ENCODE measurements around the gene SORBS2. TPM values are rescaled to one million over a fixed set of nuclear protein-coding genes. Genes with fewer than 3 reads are reported as not detected.
A peak's percentile ranks its signal among the peaks of the same experiment; 100 is the strongest.

SORBS2 gene
- total RNA-seq, 1 donor from 2014 or later = 911 TPM

DNA sequence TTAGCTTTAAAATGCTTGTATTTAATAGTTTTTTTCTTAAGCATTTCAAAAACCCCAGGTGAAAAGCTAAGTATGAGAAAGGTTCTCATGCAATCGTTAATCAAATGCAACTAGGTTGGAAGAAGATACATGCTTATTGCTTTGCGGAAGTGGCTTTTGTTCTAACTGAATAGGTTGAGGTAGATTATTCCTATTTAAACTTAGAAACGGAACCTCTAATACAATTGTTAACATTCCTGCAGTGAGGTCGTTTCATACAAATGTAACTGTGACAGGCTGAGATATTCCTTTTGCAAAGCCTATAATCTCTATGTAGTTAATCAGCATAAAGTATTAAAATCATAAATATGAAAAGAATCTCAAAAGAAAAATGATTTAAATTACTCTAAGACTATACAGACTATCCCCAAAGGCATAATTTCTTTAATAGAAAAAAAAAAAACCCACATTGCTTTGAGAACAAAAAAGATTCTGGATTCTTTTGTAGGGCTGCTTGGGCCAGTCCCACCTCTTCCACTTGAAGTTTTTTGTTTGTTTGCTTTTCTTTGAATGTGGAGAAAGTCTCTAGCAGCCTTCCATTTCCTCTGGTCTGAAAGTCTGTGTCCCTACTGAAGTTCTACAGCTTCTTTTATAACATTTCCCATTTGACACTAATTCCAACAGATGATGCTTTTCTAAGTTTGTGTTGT is 25.6 kb upstream of the SORBS2 start:
- ATAC-seq (no peak), DNase-seq (no peak)
- intact Hi-C loops (cut with micrococcal nuclease) = no loop called here

DNA sequence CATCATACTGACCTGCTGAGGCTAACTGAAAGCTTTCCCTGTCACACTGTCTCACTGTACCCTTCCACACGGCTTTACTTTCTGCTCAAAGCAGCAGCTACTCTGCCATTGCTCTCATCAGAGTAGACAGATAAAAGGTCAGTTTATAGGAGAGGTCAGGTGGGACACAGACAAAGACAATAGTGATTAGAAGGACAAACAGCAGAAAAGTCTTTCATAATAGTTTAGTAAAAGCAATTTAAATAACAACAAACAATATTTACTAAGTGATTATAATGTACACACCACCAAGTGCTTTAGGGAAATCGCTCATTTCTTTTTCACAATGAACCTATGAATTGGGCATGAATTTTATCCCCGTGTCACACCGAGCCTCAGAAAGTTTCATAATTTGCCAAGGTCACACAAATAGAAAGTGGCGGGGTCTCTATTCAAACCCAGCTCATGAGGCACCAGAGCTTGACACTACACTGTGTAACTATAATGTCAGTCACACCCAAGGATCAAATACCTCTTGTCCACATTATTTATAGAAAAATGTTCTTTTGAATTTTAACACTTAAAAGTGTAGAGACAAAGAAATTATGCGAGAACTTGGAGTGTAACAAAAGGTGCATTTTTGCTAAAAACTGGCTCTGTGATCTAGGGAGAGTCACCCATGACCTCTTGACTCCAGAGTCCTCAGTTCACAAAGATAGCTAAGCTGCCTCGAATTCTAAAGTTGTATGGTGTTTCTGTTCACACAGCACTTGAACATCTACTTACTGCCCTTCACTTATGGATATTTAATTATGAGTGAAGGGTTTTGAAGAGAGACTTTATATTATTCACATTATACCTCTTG is 24.5 kb upstream of the SORBS2 start:
- DNase-seq = no peak
- peak; percentile 29 for ATAC-seq
- intact Hi-C loops (cut with micrococcal nuclease) = no loop called here

DNA sequence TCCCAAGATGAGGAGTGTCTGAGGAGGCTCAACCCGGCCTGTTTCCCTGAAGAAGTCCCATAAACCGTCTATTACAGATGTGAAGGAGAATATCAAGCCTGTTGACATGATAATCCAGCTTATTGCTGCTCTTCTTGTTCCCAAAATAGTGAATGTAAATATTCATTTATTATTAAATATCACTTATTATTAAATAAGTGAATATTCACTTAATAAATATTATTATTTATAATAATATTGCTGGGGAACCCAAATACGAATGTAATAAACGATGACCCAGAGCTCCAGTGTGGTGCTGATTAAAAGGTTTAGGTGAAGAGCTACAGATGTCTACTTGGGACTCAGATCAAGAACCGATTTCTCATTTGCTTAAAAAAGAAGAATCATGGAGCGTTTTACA is 23.8 kb upstream of the SORBS2 start:
- ATAC-seq = no peak
- intact Hi-C loops (cut with micrococcal nuclease) = no loop called here
- DNase-seq = no peak

DNA sequence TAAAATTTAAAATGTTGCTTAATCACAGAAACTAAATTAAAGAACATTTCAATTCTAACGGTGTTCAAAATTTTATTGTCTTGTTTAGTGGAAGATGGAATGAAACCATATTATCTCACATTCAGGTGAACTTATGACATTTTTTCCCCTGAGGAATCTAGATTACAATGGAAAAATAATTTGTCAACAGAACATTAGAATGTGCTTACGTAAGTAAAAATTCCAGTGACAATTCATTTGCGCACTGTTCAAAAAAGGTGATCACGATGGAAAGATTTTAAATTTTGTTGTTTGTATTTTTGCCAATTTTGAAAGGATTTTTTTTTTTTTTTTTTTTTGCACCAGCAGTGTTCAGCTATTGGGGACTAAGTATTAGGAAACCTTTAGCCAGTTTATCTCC is 23.3 kb upstream of the SORBS2 start:
- DNase-seq = no peak
- intact Hi-C loops (cut with micrococcal nuclease) = no loop called here
- ATAC-seq = no peak

DNA sequence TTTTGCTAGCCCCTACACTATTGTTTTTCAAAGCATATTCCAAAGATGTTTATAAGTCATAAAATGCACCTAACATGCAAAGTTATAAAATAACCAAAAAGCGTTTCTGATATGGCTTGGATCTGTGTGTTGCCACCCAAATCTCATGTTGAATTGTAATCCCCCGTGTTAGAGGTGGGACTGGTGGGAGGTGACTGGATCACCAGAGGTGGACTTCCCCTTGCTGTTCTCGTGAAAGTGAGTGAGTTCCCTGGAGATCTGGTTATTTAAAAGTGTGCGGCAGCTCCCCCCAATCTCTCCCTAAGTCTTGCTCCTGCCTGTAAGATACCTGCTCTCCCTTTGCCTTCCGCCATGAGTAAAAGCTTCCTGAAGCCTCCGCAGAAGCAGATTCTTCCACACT is 22.8 kb upstream of the SORBS2 start:
- ATAC-seq (no peak), DNase-seq (no peak)
- intact Hi-C loops (cut with micrococcal nuclease) = no loop called here

DNA sequence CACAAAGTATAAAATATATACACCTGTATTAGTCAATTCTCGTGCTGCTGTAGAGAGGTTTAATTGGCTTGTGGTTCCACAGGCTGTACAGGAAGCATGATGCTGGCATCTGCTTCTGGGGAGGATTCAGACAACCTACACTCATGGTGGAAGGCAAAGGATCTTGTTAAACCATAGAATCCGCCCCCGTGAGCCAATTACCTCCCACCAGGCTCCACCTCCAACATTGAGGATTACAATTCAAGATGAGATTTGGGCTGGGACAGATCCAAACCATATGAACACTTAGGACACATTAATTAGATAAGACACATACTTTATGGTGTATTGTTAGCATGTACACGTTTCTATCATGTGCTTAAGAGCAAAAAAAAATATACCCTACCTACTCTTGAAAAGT is 22.1 kb upstream of the SORBS2 start:
- intact Hi-C loops (cut with micrococcal nuclease) = no loop called here
- ATAC-seq (no peak), DNase-seq (no peak)

DNA sequence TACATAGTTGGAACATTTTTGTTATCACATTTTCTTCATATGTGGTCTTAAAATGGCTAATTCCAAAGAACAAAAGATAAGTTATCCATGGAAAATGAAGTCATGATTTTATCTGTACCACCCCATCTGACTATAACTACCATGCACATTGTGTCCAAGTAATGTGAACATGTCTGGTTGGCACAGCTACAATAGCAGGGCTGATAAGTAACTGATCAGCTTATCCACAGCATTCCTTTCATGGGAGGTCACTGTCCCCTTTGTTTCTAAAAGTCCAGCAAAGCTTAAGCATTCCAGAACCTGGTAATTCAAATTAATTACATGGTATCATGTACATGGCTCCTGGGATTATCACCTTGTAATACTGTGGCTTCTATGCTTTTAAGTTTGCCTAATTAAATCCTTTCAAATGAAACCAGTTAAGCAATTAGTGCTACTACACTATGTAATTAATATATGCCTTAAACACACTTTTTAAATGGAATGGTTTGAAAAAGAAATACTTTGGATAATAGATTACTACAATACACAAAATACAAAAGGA is 21.1 kb upstream of the SORBS2 start:
- DNase-seq (no peak), ATAC-seq (peak; percentile 66)
- intact Hi-C loops (cut with micrococcal nuclease) = no loop called here

DNA sequence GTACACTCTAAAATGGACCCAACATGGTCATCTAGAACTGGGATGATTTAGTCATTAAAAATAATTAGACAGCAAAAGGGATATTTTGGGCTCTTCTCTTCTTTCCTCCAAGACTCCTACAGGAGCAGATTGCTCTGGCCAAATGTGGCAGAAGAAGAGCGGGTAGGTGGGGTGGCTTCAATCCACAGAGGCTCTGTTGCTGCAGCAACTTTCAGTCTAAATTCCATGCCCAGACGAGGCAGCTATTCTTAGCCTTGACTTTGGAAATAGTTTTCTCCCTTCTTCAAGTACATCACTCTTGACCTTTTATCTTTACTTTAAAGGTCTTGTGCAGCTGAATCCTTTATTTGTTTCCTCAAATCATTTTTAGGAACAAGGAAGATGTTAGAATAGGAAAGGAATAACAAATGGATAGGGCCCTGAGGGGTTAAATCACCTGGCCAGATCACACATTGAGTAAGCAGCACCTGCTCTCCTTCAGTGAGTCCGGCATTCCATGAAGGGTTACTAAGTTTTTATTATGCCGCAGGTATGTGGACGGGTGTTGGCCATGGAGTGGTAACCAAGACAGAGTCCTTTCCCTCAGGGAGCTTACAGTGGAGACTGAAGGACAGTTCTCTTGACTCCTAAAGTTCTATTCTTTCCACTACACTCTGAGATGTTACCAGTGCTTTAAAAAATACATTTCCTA is 19.3 kb upstream of the SORBS2 start:
- ATAC-seq = peak; percentile 47

DNA sequence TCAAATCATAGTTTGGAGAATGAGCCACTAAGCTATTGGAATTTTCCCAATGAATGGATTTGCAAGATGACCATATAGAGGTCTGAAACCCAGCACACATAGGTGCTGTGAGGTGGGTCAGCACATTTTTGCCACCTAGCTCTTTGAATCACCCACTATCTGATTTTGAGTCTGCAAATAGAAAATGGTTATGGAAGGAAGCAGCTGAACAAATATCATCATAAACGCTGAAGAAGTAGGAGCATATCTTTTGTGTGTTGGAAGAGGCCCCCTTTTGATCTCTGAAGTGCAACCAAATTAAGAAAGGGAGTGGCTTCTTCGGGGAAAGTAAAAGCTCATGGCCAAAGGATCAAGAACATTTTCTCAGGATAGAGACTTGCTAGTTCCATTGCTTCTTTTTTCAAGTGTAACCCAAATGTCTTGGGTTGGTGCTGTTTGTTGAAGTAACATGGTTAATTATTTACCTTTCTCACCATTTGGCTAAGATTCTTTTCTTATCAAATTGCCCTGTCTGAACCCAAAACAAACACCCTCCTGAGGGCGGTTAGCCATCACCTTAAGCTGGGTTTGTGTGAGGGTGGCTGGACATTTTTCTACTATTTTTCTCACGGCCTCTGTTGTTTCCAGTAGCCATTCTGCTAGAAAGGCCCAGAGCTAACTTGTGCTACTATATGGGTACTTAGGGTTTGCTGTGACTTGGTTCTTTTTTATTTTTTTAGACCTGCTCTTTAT is 18.4 kb upstream of the SORBS2 start:
- ATAC-seq (no peak), DNase-seq (no peak)
- intact Hi-C loops (cut with micrococcal nuclease) = no loop called here

More for the DNA sequence above, 19.3 kb upstream of the SORBS2 start:
- intact Hi-C loops (cut with micrococcal nuclease) = no loop called here
- DNase-seq = no peak

DNA sequence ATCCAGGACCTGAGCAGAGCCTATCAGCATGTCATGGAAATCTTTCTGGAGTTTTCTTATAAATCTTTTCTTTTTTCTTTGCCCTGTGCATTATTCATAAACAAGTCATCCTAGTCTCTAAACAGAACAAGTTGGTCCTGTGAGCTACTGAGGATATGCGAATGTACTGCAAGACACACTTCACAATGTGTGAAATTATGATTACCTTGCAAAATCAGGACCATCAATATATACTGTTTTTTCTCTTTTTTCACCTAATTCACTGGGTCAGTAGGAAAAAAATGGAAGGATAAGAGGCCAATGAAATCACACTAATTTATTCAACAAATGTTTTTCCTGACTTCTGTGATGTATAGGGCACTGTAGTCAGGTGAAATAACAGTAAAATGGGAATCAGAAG is 14.4 kb upstream of the SORBS2 start:
- no peak for ATAC-seq
- intact Hi-C loops (cut with micrococcal nuclease) = no loop called here
- no peak for DNase-seq

DNA sequence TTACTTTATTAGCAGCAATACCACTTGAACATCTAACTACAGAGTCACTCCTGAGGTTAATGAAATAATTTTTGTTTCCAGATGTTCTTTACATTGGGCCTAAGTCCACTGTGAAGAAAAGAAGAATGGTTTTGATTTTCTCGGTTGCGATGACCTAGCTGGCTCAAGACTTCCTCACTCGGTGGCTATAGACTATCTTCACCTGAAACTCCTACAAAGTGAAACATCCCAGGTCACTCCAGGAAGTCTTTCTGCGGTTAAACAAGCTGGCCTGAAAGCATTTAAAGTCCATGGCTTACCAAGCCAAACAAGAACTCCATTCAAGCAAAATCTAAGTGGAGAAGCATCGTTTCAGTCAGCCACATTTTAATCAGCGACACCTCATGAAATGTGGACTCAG is 13.7 kb upstream of the SORBS2 start:
- ATAC-seq (no peak), DNase-seq (no peak)
- intact Hi-C loops (cut with micrococcal nuclease) = no loop called here

DNA sequence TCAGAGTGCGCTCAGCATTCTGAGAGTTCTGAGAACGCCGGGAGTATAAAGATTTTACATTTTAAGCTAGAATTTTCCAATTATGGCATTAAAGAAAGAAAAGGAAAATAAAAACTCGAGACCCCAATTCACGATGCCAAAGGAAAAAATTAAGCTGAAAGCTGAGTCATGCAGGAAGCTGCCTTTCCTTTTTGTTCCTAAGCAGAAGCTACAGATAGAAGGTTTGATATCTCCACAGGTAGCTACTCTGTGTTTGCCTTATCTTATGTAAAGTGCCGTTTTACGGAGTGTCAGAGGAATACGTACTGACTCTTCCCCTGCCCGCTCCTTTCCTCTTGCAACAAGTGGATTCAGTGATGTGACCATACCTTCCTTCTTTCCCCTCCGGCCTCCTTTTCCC is 10.8 kb upstream of the SORBS2 start:
- intact Hi-C loops (cut with micrococcal nuclease) = no loop called here
- ATAC-seq (no peak), DNase-seq (no peak)

DNA sequence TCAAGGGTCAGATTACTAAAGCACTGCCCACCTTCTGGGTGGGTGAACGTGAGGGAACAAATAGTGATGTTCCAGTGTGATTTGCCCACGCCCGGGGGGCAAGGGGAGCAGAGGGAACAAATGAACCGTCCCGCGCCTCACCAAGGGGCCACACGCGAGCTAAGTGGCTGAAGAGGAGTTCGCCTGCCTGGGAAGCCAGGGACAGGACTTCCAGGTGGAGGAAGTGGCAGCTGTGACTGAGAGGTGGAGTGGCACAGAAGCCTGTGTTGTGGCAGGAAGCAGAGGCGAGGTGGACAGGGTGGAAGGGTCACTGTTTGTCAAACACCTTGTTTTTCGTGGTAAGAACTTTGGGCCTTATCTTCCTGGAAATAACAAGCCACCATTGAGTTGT is 9.0 kb upstream of the SORBS2 start:
- ATAC-seq = no peak

DNA sequence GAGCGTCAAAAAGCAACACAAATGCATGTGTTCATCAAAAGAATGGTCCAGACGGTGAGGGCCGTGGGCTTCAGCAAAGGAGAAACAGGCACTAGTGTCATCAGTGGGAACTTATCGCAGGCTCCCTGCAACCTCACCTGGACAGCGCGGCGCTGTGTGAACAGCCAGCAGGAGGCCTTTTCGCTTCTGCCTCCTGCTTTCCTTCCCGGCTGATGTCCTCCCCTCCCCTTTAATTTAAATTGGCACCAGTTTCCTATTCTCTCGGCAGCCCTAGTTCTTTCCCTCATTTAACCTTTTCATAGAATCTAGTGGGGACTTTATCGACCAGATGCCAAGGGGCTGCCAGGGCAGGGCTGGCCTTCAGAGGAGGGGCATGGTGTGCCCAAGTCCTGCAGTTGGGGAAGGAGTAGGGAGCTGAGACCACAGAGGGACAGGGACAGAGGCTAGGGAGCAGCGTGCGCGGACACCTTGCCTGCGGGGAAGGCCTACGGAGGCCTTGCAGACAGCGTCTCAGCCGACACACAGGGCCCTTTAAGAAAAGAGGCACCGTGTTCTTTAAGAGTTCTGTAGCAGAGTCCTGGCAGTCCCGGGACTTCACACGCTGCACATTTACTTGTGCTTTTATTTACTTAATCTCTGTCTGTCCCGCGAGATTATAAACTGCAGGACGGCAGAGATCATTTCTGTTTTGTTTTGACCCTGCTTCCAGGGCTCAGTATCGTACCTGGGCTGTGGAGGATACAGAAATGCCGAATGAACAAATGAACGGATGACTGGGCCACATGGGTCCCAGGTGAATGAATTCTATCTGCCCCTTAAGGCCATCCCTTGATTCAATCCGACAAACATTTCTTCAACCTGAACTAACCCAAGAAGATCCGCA is 8.4 kb upstream of the SORBS2 start:
- DNase-seq (peak; percentile 48), ATAC-seq (peak; percentile 62)
- intact Hi-C loops (cut with micrococcal nuclease) = no loop called here

More for the DNA sequence above, 9.0 kb upstream of the SORBS2 start:
- intact Hi-C loops (cut with micrococcal nuclease) = no loop called here
- DNase-seq = no peak

DNA sequence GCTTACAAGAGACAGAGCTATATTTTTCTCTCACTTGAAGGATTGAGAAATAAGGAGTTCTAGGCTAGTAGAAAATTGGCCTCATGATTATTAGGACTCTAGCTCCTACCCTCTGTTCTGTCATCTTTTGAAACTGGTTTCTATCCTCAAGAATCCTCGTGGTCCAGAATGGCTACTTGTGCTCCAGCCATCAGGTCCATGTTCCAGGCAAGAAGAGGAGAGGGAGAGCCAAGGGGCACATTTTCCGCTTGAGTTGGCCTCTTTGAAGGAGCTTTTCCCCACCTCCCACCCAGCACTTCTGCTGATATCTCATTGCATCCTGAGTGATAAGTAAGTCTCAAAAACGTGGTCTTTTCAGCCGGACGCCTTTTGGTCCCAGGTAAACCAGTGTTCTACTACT is 7.2 kb upstream of the SORBS2 start:
- DNase-seq (no peak), ATAC-seq (no peak)
- intact Hi-C loops (cut with micrococcal nuclease) = no loop called here

DNA sequence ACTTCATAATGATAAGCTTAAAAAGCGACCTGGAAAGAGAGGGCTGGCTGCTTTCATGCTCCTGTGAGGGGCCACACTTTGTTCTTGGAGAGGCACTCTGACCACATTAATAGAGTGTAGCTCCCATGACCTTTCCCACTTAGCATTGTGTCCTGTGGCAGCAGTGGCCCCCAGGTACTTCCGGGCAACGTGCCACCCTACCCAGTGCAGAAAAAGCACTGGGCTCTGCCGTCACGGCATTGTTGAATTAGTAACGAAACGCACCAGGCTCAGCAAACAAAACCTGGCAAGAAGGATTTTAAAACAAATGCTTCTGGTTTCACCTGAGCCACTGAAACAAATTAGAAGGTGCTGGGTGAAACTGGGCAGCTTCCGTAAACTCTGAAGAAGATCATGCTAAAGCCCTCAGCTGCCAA is 5.4 kb upstream of the SORBS2 start:
- intact Hi-C loops (cut with micrococcal nuclease) = no loop called here
- ATAC-seq = peak; percentile 84
- peak; percentile 82 for DNase-seq

DNA sequence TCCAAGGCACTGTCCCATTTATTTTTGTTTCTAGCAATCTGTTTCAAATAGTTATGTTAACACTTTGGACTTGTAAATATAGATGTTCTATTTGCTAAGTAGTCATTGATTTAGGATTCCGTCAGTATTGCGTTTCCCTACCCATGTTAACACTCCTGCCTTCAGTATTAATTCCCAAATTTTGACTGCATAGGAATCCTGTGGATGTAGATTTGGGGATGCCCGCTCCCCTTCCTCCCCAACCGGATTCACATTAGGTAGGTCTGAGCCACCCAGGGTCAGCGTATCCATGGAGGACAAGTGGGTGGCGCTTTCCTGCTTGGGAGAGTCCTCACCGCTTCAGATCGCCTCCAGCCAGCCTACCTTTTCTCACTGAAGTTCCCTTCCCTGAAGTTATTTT is 1.1 kb upstream of the SORBS2 start:
- ATAC-seq (no peak), DNase-seq (no peak)
- intact Hi-C loops (cut with micrococcal nuclease) = no loop called here

DNA sequence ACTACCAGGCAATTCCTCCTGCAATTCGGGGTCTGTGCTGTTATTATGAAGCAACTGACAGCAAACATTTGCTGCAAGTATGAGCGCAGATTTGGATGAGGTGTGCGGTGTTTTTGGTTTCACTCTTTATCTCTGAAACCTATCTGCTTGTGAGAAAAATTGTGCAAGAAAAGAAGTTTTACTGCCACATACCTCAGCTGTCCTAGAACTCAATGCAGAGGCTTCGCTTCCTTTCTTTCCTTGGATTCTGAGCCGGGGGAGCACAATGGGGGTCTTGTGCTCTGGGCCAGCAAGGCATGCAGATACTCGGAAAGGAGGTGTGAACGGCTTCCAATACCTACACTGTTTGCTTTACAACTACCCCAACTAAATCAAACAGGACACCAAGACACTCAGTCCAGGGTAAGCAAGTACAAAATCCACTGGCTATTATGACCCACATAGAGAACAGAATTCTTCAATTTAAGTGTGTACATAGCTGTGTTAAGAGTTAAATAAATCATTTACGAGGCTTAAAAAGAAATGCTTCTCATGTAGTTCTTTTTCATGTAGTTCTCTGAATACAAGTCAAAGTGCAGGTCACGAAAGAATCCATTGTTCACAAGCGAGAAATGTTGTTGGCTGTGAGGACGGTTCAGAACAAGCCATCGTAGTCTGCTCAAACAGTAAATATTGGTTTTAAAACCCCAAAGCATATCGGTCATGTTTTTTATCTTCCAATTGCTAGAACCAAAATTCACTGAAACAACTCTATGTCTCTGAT is 1.1 kb downstream of the SORBS2 start:
- peak; percentile 20 for ATAC-seq
- intact Hi-C loops (cut with micrococcal nuclease) = loop anchor here (2.0 kb wide), 1 partner anchor 38 kb away; no protein-coding TSS in a partner anchor
- DNase-seq = no peak
